Naive B cell (primary cell): Measurements from ENCODE around the gene C16orf95. TPM values are rescaled to one million over a fixed set of nuclear protein-coding genes. Genes with fewer than 3 reads are reported as not detected.

ENCODE experiments used
- ATAC-seq, 2 donors: fragments of 150-1000 bp; cut with Tn5 transposase; 2 replicates each; pipeline ENCODE4 v1.10.0; 2021; ENCODE audit warnings: low read depth in 2 of 2, mild to moderate bottlenecking in 2 of 2, moderate library complexity in 2 of 2
- DNase-seq: peaks from one replicate; pipeline ENCODE4 v3.0.0; 2022
- H3K27ac Mint-ChIP-seq, 6 donors: one replicate each; pipeline ENCODE4 v1.8.0; 2020 to 2022; ENCODE audit warnings: mild to moderate bottlenecking in 6 of 6, mixed read lengths in 6 of 6, moderate library complexity in 5 of 6, inconsistent platforms in 2 of 6
- H3K27me3 Mint-ChIP-seq, 3 donors: one replicate each; pipeline ENCODE4 v1.8.0; 2021 to 2022; ENCODE audit warnings: mixed read lengths in 3 of 3, mild to moderate bottlenecking in 1 of 3
- H3K36me3 Mint-ChIP-seq, 2 donors: one replicate each; pipeline ENCODE4 v1.8.0; 2020 to 2022; ENCODE audit warnings: mixed read lengths in 2 of 2, inconsistent platforms in 1 of 2, mild to moderate bottlenecking in 1 of 2
- H3K4me1 Mint-ChIP-seq, 3 donors: one replicate each; pipeline ENCODE4 v1.8.0; 2020 to 2022; ENCODE audit warnings: mixed read lengths in 3 of 3, inconsistent platforms in 1 of 3, mild to moderate bottlenecking in 1 of 3, moderate library complexity in 1 of 3
- H3K4me3 Mint-ChIP-seq, 8 donors: one replicate each; pipeline ENCODE4 v1.8.0; 2020 to 2022; ENCODE audit warnings: mild to moderate bottlenecking in 8 of 8, mixed read lengths in 8 of 8, moderate library complexity in 8 of 8, inconsistent platforms in 2 of 8
- H3K9me3 Mint-ChIP-seq, 7 donors: one replicate each; pipeline ENCODE4 v1.8.0; 2020 to 2022; ENCODE audit warnings: mixed read lengths in 7 of 7, mild to moderate bottlenecking in 5 of 7, inconsistent platforms in 2 of 7, moderate library complexity in 1 of 7
- polyA plus RNA-seq, 6 donors: library from polyadenylated mRNA; unstranded; fragments of 300-500 nt; fragmentation: Illumina TruSeq; gene quantifications; one replicate each; pipeline ENCODE4 v1.2.3, GENCODE V29; 2021; ENCODE audit warnings: low read depth in 6 of 6

The C16orf95 gene
- polyA plus RNA-seq, 6 donors from 2014 or later: 1.4 to 3.6 (median 2.2) TPM

- H3K27me3 Mint-ChIP-seq: no peaks in the 10 kb centered on the region
- DNase-seq (no peak), ATAC-seq (no peak)
- peaks cover 3 to 11% (median 4%) of the 10 kb centered on the region in 3 donors for H3K4me1 Mint-ChIP-seq
- peaks cover 0 to 9% of the 10 kb centered on the region in 2 donors for H3K36me3 Mint-ChIP-seq
- peaks cover 0 to 4% (median 0%) of the 10 kb centered on the region in 7 donors for H3K9me3 Mint-ChIP-seq
- H3K4me3 Mint-ChIP-seq: peak overlapping the region in 1 of 8 donors; percentile 35
- peak overlapping the region in 2 of 6 donors; percentile 16 to 42 for H3K27ac Mint-ChIP-seq
These were observed 21.3 kb downstream of the C16orf95 start for GRCh38 chr16:87295661-87296531.

- H3K4me3 Mint-ChIP-seq: no peak overlapping the region
- H3K4me1 Mint-ChIP-seq: peaks cover 3 to 11% (median 4%) of the 10 kb centered on the region in 3 donors
- peak overlapping the region in 1 of 6 donors; percentile 28 for H3K27ac Mint-ChIP-seq
- peaks cover 0 to 9% of the 10 kb centered on the region in 2 donors for H3K36me3 Mint-ChIP-seq
- no peak for ATAC-seq
- no peaks in the 10 kb centered on the region for H3K27me3 Mint-ChIP-seq
- no peak for DNase-seq
- peaks cover 0 to 4% (median 0%) of the 10 kb centered on the region in 7 donors for H3K9me3 Mint-ChIP-seq
These were observed 21.9 kb downstream of the C16orf95 start for GRCh38 chr16:87295259-87295658.

- DNase-seq: no peak
- peaks cover 0 to 9% of the 10 kb centered on the region in 2 donors for H3K36me3 Mint-ChIP-seq
- H3K9me3 Mint-ChIP-seq: peaks cover 0 to 4% (median 0%) of the 10 kb centered on the region in 7 donors
- peaks cover 3 to 11% (median 4%) of the 10 kb centered on the region in 3 donors for H3K4me1 Mint-ChIP-seq
- no peak overlapping the region for H3K4me3 Mint-ChIP-seq
- peak overlapping the region in 1 of 6 donors; percentile 9 for H3K27ac Mint-ChIP-seq
- ATAC-seq: no peak
- no peaks in the 10 kb centered on the region for H3K27me3 Mint-ChIP-seq
These were observed 23.2 kb downstream of the C16orf95 start for GRCh38 chr16:87293990-87294389.

GRCh38 chr16:87291944-87292343 is 25.2 kb downstream of the C16orf95 start:
- DNase-seq: no peak
- Mint-ChIP-seq H3K36me3 (peaks cover 0 to 9% of the 10 kb centered on the region in 2 donors), H3K27ac (no peak overlapping the region), H3K9me3 (peaks cover 0 to 8% (median 3%) of the 10 kb centered on the region in 7 donors), H3K27me3 (no peaks in the 10 kb centered on the region), H3K4me3 (no peak overlapping the region), H3K4me1 (no peaks in the 10 kb centered on the region)
- no peak for ATAC-seq

GRCh38 chr16:87288753-87289362 is 28.3 kb downstream of the C16orf95 start:
- Mint-ChIP-seq H3K36me3 (peaks cover 0 to 18% of the 10 kb centered on the region in 2 donors), H3K4me1 (no peaks in the 10 kb centered on the region), H3K4me3 (peak overlapping the region in 1 of 8 donors; percentile 31), H3K27ac (peak overlapping the region in 1 of 6 donors; percentile 42), H3K9me3 (peaks cover 0 to 15% (median 5%) of the 10 kb centered on the region in 7 donors), H3K27me3 (no peaks in the 10 kb centered on the region)
- DNase-seq (no peak), ATAC-seq (no peak)

- Mint-ChIP-seq H3K4me1 (no peaks in the 10 kb centered on the region), H3K4me3 (no peak overlapping the region), H3K36me3 (peaks cover 0 to 11% of the 10 kb centered on the region in 2 donors), H3K9me3 (peaks cover 0 to 15% (median 3%) of the 10 kb centered on the region in 7 donors), H3K27me3 (no peaks in the 10 kb centered on the region), H3K27ac (no peak overlapping the region)
- ATAC-seq (no peak), DNase-seq (no peak)
These were observed 30.2 kb downstream of the C16orf95 start for GRCh38 chr16:87286839-87287626.

- Mint-ChIP-seq H3K36me3 (peaks cover 0 to 9% of the 10 kb centered on the region in 2 donors), H3K27me3 (peaks cover 0 to 8% (median 3%) of the 10 kb centered on the region in 3 donors), H3K9me3 (peaks cover 0 to 15% (median 3%) of the 10 kb centered on the region in 7 donors), H3K27ac (no peak overlapping the region), H3K4me1 (no peaks in the 10 kb centered on the region), H3K4me3 (peak overlapping the region in 1 of 8 donors; percentile 42)
- no peak for ATAC-seq
- no peak for DNase-seq
These were observed 33.0 kb downstream of the C16orf95 start for GRCh38 chr16:87284183-87284582.

- H3K4me3 Mint-ChIP-seq: peak overlapping the region in 1 of 8 donors; percentile 74
- peaks cover 0 to under 1% (median 0%) of the 10 kb centered on the region in 7 donors for H3K9me3 Mint-ChIP-seq
- H3K27me3 Mint-ChIP-seq: peaks cover 0 to 36% (median 16%) of the 10 kb centered on the region in 3 donors
- peaks cover 0 to 5% (median 5%) of the 10 kb centered on the region in 3 donors for H3K4me1 Mint-ChIP-seq
- DNase-seq (no peak), ATAC-seq (no peak)
- no peak overlapping the region for H3K27ac Mint-ChIP-seq
- no peaks in the 10 kb centered on the region for H3K36me3 Mint-ChIP-seq
These were observed 38.0 kb downstream of the C16orf95 start for GRCh38 chr16:87279094-87279658.

- H3K9me3 Mint-ChIP-seq: no peaks in the 10 kb centered on the region
- peaks cover 0 to 5% (median 5%) of the 10 kb centered on the region in 3 donors for H3K4me1 Mint-ChIP-seq
- no peak overlapping the region for H3K27ac Mint-ChIP-seq
- ATAC-seq (no peak), DNase-seq (peak; percentile 9)
- H3K27me3 Mint-ChIP-seq: peaks cover 0 to 36% (median 16%) of the 10 kb centered on the region in 3 donors
- peak overlapping the region in 1 of 8 donors; percentile 37 for H3K4me3 Mint-ChIP-seq
- H3K36me3 Mint-ChIP-seq: no peaks in the 10 kb centered on the region
These were observed 38.8 kb downstream of the C16orf95 start for GRCh38 chr16:87278191-87279093.

GRCh38 chr16:87276924-87277323 is 40.3 kb downstream of the C16orf95 start:
- Mint-ChIP-seq H3K36me3 (no peaks in the 10 kb centered on the region), H3K27ac (no peak overlapping the region), H3K4me3 (no peak overlapping the region)

GRCh38 chr16:87276091-87276701 is 41.0 kb downstream of the C16orf95 start:
- peaks cover 5 to 7% (median 5%) of the 10 kb centered on the region in 3 donors for H3K4me1 Mint-ChIP-seq
- H3K36me3 Mint-ChIP-seq: no peaks in the 10 kb centered on the region
- DNase-seq (no peak), ATAC-seq (no peak)
- H3K27ac Mint-ChIP-seq: no peak overlapping the region
- H3K27me3 Mint-ChIP-seq: peaks cover 0 to 35% (median 16%) of the 10 kb centered on the region in 3 donors
- H3K9me3 Mint-ChIP-seq: no peaks in the 10 kb centered on the region
- no peak overlapping the region for H3K4me3 Mint-ChIP-seq

More at GRCh38 chr16:87276924-87277323, 40.3 kb downstream of the C16orf95 start:
- no peak for ATAC-seq
- H3K27me3 Mint-ChIP-seq: peaks cover 0 to 36% (median 16%) of the 10 kb centered on the region in 3 donors
- H3K9me3 Mint-ChIP-seq: no peaks in the 10 kb centered on the region
- H3K4me1 Mint-ChIP-seq: peaks cover under 1 to 5% (median 5%) of the 10 kb centered on the region in 3 donors
- no peak for DNase-seq
